ENCODE results near the gene COG6.

GRCh38 chr13:39770221-39771090 lies 115.0 kb downstream of the COG6 start:
- TF ChIP-seq CTCF (IDR thresholded peaks at IDR 0.05) (no peak), POLR2A (IDR thresholded peaks at IDR 0.05) (no peak), POLR2AphosphoS5 (IDR thresholded peaks at IDR 0.05) (no peak), EP300 (IDR thresholded peaks at IDR 0.05) (no peak)

Measured in suprapubic skin (tissue), 4 donors.